GM06990 (cell line): Measurements from ENCODE around the gene SEMA3D.

Experiments used
- DNase-seq: peaks from one replicate; pipeline ENCODE4 v3.0.0-alpha.2; 2011; ENCODE audit not compliant: insufficient read length; ENCODE audit errors: extremely low read depth
- H3K27me3 ChIP-seq: replicated peaks from 2 replicates; pipeline ENCODE4 v1.6.0; 2011; ENCODE audit warnings: low read length; ENCODE audit not compliant: control insufficient read depth, insufficient read depth
- H3K36me3 ChIP-seq: 2 replicates; pipeline ENCODE4 v1.5.1; 2011; ENCODE audit warnings: low read length; ENCODE audit not compliant: control insufficient read depth, insufficient read depth
- H3K4me3 ChIP-seq: replicated peaks from 2 replicates; pipeline ENCODE4 v1.5.1; 2011; ENCODE audit warnings: low read depth, mild to moderate bottlenecking, control low read depth, low read length
- CTCF ChIP-seq: IDR thresholded peaks from 2 replicates; pipeline ENCODE4 v1.5.1; 2011; ENCODE audit warnings: low read length, control low read depth, mild to moderate bottlenecking, inconsistent platforms; ENCODE audit not compliant: insufficient read depth, poor library complexity, severe bottlenecking

Gene SEMA3D

GRCh38 chr7:85094046-85094725 is 92.7 kb downstream of the SEMA3D start:
- no peaks in the 10 kb centered on the region for H3K27me3 ChIP-seq
- no peak for DNase-seq
- H3K36me3 ChIP-seq: no peaks in the 10 kb centered on the region
- TF ChIP-seq CTCF: no peak
- no peak overlapping the region for H3K4me3 ChIP-seq

- no peaks in the 10 kb centered on the region for H3K36me3 ChIP-seq
- TF ChIP-seq CTCF: no peak
- no peak overlapping the region for H3K4me3 ChIP-seq
- H3K27me3 ChIP-seq: no peaks in the 10 kb centered on the region
- no peak for DNase-seq
Measured at GRCh38 chr7:85091565-85091928, 95.3 kb downstream of the SEMA3D start.

- Histone ChIP-seq H3K4me3 (no peak overlapping the region), H3K27me3 (no peaks in the 10 kb centered on the region), H3K36me3 (no peaks in the 10 kb centered on the region)
- no peak for DNase-seq
- TF ChIP-seq CTCF: no peak
Measured at GRCh38 chr7:85090919-85091564, 95.8 kb downstream of the SEMA3D start.

- DNase-seq: no peak
- Histone ChIP-seq H3K4me3 (no peak overlapping the region), H3K27me3 (no peaks in the 10 kb centered on the region), H3K36me3 (no peaks in the 10 kb centered on the region)
- TF ChIP-seq CTCF: no peak
Measured at GRCh38 chr7:85090143-85090542, 96.7 kb downstream of the SEMA3D start.

- Histone ChIP-seq H3K36me3 (no peaks in the 10 kb centered on the region), H3K27me3 (no peaks in the 10 kb centered on the region), H3K4me3 (no peak overlapping the region)
- no peak for DNase-seq
- TF ChIP-seq CTCF: no peak
Measured at GRCh38 chr7:85081846-85082245, 105.0 kb downstream of the SEMA3D start.
